Cortex of kidney (tissue), 1 donor: Measurements from ENCODE around the gene BNIP1.

Source experiments
- DNase-seq: peaks from one replicate; lab custom pipeline; 2025; lab: John Stamatoyannopoulos, UW

Gene BNIP1

GRCh38 chr5:173165177-173166016 lies 21.1 kb downstream of the BNIP1 start:
- DNase-seq, result no peak

DNA sequence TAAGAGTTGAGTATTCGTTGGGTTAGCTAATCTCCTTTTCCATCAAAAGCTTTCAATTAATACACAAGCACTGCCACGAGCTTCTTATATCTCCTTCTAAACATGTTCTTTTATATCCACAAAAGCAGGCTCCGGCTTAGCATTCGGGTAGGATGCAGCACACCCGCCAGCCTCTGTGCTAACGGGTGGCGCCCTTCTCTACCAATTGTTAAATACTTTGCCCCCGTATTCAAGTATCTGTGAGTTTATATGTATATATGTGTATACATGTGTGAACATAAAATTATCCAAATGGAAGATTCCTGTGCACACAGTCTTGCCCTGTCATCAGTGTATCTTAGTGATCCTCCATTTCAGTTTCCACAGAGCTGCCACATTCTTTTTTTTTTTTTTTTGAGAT lies 27.8 kb downstream of the BNIP1 start:
- DNase-seq, result no peak

GRCh38 chr5:173175523-173175922 lies 31.2 kb downstream of the BNIP1 start:
- no peak for DNase-seq

GRCh38 chr5:173178369-173178910 lies 34.1 kb downstream of the BNIP1 start:
- DNase-seq, result no peak

GRCh38 chr5:173180331-173180730 lies 36.0 kb downstream of the BNIP1 start:
- no peak for DNase-seq

DNA sequence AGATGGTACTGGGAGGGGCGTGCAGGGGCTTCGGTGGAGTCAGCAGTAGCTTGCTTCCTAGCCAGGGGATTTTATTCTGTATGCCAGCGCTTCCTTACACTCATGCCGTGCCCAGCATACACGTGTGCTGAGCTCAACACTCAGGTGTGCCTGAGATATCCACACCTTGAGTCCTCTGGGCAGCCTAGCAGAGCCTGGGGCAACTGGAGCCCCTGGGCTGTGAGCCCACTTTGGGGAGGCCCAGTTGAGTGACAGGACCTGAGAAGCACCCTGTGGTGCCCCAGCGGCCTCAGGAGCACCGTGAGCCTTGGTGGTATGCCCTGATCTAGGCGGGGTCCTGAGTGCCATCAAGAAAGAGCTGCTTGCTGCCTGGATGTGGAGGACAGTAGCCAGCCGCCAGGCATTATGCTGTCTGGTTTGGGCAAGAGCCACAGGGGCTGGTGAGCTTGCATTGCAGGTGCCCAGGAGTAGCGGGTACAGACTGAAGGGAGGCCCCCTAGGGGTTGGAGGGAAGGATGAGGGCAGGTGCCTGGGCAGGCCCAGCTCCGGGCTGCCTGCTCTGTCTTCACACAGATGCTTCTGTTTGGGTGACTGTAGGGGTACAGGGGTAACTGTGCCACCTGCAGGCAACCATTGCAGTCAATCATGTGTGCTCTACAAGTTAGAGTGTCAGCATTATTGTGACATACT lies 42.9 kb downstream of the BNIP1 start:
- DNase-seq, result no peak

- DNase-seq, result no peak
Observed at GRCh38 chr5:173188280-173188679, 43.9 kb downstream of the BNIP1 start.

DNA sequence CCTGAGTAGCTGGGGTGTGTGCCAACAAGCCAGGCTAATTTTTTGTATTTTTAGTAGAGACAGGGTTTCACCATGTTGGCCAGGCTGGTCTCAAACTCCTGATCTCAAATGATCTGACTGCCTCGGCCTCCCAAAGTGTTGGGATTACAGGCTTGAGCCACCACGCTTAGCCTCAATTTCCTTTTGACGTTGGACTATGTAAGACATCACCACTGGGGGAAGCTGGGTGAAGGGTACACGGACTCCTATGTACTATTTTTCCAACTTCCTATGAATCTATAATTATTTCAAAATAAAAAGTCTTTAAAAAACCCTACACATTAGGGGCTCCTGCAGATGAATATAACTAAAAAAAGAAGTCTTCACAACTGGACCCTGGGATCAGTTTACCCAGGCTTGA lies 46.7 kb downstream of the BNIP1 start:
- no peak for DNase-seq

DNA sequence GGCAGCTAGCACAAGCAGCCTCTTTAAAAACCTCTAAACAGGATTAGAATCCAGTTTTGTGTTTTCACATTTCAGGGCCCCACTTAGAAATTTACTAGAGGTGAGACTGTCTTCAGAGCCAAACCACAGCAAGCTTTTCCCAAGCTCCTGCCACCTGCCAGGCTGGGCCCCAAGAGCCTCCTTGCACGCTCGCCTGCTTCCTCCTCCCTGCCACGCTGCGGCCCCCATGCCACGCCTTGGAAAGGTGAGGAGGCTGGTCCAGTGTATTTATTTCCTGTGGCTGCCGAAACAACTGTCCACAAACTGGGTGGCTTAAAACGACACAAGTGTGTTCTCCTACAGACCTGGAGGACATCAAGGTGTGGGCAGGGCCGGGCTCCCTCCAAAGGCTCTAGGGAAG lies 47.2 kb downstream of the BNIP1 start:
- DNase-seq, result no peak

DNA sequence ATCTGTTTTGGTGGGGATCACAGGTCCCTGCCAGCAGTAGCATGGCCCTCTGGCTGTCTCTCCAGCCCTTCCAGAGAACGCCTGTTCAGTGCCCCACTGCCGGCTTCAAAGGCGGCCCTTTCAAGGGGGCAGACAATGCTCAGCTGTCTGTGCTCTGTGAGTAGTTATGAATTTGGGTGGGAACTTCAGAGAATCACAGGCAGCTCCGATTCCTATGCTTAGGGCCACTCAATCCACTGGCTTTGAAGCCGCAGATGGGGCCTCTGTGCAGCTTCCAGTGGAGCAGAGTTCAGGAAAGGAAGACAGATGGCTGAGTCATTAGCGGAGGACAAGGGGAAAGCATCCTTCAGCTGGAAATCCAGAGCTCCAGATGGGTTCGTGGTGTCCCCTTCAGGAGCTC lies 48.2 kb downstream of the BNIP1 start:
- no peak for DNase-seq

DNA sequence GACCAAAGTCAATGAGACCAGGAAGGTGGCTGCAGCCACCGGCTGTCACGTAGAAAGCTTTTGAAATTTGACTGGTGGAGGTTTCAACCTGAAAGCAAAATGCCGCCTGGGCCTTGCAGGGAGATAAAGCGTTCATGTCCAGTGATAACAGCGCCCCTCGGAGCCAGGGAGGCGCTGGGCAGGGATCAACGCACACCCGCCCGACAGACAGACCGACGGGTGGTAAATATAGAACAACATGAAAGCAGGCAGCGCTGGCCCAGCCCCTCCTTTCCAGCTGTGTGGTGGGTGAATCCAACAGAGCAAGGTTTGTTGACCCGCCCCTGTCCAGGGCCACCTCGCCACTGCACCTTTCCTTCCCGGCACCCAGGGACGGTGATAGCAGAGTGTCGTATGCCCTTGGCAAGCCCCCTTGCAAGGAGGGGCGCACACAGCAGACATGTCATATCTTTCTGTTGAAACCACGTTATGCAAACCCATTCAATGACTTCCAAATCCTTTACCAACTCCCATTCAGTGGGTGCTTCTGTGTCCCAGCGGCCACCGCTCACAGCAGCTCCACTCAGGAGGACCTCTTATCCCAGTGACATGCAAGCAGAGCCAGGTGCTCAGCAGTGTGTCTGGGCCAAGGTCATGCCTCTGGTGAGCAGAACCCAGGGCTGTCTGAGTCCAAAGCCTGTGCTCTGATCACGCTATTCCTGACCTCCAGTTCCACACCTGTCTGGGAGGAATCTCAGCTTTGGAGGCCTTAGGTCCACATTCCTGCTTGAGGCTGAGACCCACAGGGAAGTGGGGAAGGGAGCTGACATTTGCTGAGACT lies 52.0 kb downstream of the BNIP1 start:
- no peak for DNase-seq

- DNase-seq, result no peak
Observed at GRCh38 chr5:173197375-173197891, 53.1 kb downstream of the BNIP1 start.

DNA sequence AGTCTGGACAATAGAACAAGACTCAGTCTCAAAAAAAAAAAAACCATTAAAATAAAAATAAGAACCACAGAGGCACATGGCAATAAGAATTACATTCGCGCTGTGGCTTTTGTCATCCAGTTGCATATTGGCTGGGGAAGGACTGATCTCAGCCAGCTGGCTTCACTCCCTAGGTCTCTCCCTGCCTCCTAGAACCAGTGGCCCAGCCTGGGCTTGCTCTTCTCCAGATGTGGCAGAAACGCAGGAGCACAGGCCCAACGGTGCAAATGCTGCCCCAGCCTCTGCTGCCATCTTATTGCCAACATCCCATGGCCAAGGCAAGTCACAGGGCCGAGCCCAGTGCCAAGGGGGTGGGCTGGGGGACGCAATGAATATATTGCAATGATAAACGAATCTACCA lies 53.7 kb downstream of the BNIP1 start:
- DNase-seq, result no peak

DNA sequence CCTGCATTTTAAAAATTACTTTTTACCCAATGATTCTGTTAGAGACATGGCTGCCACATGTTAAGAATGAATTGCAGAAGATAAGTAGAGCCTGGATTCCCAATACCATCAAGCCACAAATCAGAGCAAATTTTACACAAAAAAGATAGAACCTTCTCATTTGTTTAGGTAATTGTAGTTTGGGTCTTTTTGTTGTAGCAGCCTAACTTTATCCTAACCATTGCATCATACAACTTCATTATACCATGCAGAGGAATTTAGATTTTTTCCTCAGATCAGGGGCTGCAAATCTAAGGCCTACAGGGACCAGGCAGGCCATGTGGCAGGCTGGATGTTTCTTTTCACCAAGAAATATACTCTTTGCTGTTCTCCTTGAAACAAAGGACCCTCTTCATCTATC lies 56.0 kb downstream of the BNIP1 start:
- DNase-seq, result no peak

- DNase-seq, result no peak
Observed at GRCh38 chr5:173201636-173202265, 57.4 kb downstream of the BNIP1 start.

GRCh38 chr5:173202266-173202875 lies 58.0 kb downstream of the BNIP1 start:
- DNase-seq, result no peak

- no peak for DNase-seq
Observed at GRCh38 chr5:173204185-173204979, 60.1 kb downstream of the BNIP1 start.

- no peak for DNase-seq
Observed at GRCh38 chr5:173205916-173206315, 61.6 kb downstream of the BNIP1 start.

DNA sequence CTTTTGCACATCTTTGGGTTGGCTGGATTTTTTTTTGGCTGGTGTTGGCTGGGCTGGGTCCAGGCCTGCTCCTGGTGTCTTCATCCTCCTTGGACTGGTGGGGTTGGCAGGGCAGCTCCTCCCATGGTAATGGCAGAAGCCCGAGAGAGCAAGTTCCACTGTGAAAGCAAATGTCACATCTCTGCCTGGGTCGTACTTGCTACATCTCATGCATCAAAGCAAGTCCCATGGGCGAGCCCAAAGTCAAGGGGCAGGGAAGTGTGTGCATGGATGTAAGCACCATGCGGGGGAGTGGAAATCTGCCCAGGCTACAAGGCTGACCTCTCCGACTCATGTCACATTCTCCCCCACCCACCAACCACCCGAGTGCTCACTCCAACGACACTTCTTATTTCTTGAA lies 64.0 kb downstream of the BNIP1 start:
- no peak for DNase-seq

DNA sequence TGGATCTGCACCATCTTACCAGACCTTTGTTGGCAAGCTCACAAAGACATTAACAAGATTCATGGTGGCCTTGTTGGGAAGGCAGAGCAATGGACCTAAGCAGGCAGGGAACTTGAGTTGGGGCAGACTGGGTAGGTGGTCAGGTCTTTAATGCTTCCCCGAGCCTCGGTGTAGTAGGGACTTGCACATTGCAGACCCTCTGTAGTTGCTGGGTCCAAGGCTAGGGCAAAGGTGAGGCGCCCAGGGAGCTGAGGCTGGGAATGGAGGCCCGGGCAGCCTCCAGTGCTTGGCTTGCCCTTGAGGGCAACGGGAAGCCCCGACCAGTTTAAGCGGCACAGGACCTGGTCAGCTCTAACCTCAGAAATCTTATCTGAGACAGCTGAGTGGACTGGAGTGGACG lies 66.5 kb downstream of the BNIP1 start:
- no peak for DNase-seq
